PC-3 (cell line): ENCODE data around the gene DUOX1. TPM values are rescaled to one million over a fixed set of nuclear protein-coding genes. Genes with fewer than 3 reads are reported as not detected.

ENCODE experiments used
- ATAC-seq: fragments of 200-7000 bp; cut with Tn5 transposase; 2 replicates; pipeline ENCODE4 v1.9.1; 2020; ENCODE audit warnings: mild to moderate bottlenecking, moderate library complexity
- BruUV-seq: library from RNA; stranded (reverse); fragments of 400-500 nt; replicated peaks from 2 replicates; lab custom pipeline; 2021; lab: Mats Ljungman, UMichigan
- CTCF ChIA-PET: fragments of 300-600 bp; sonication (Branson Sonifier 250); formaldehyde crosslinking; loops from one replicate; lab custom pipeline; 2022; ENCODE audit warnings: antibody characterized with exemption; lab: Charles Lee
- POLR2A ChIA-PET: fragments of 300-600 bp; sonication (Branson Sonifier 250); formaldehyde crosslinking; loops from one replicate; lab custom pipeline; 2022; ENCODE audit warnings: antibody characterized with exemption; ENCODE audit not compliant: unreplicated experiment; lab: Charles Lee
- DNase-seq: peaks from one replicate; pipeline ENCODE4 v3.0.0-alpha.2; 2015
- H2AFZ ChIP-seq: fragments of 300-600 bp; sonication (generic); 2 replicates; pipeline ENCODE4 v1.6.0; 2016; ENCODE audit warnings: antibody characterized with exemption, low read length
- H3F3A ChIP-seq: fragments of 300-600 bp; sonication (generic); one replicate; pipeline ENCODE4 v1.6.0; 2017; ENCODE audit warnings: antibody characterized with exemption, low read length, control low read depth, mild to moderate bottlenecking; ENCODE audit not compliant: unreplicated experiment
- H3K27ac ChIP-seq: fragments of 300-600 bp; sonication (generic); 2 replicates; pipeline ENCODE4 v1.5.1; 2016; ENCODE audit warnings: mild to moderate bottlenecking, low read length
- H3K27me3 ChIP-seq: fragments of 300-600 bp; sonication (generic); 2 replicates; pipeline ENCODE4 v1.6.1; 2016; ENCODE audit warnings: low read length, mixed read lengths
- H3K36me3 ChIP-seq: fragments of 300-600 bp; sonication (generic); 2 replicates; pipeline ENCODE4 v1.6.1; 2016; ENCODE audit warnings: low read depth, mixed run types, low read length, mixed read lengths
- H3K4me1 ChIP-seq: fragments of 300-600 bp; sonication (generic); 2 replicates; pipeline ENCODE4 v1.5.1; 2016; ENCODE audit warnings: low read length; ENCODE audit not compliant: insufficient read depth
- H3K4me2 ChIP-seq: fragments of 300-600 bp; sonication (generic); 2 replicates; pipeline ENCODE4 v1.6.0; 2016; ENCODE audit warnings: low read length
- H3K4me3 ChIP-seq: fragments of 300-600 bp; sonication (generic); 2 replicates; pipeline ENCODE4 v1.5.1; 2016; ENCODE audit warnings: mild to moderate bottlenecking, low read length, mixed read lengths
- H3K79me2 ChIP-seq: fragments of 300-600 bp; sonication (generic); 2 replicates; pipeline ENCODE4 v1.6.1; 2017; ENCODE audit warnings: low read length, mixed read lengths
- H3K9ac ChIP-seq: fragments of 300-600 bp; sonication (generic); 2 replicates; pipeline ENCODE4 v1.6.0; 2016; ENCODE audit warnings: mild to moderate bottlenecking, low read length
- H3K9me2 ChIP-seq: fragments of 300-600 bp; sonication (generic); replicated peaks from 2 replicates; pipeline ENCODE4 v1.6.1; 2016; ENCODE audit warnings: mixed run types, low read length, mixed read lengths
- H3K9me3 ChIP-seq: fragments of 300-600 bp; sonication (generic); 2 replicates; pipeline ENCODE4 v1.6.1; 2016; ENCODE audit warnings: low read length, mixed read lengths
- H4K20me1 ChIP-seq: fragments of 300-600 bp; sonication (generic); 2 replicates; pipeline ENCODE4 v1.6.1; 2016; ENCODE audit warnings: low read length, mixed read lengths
- EZH2 ChIP-seq: fragments of 300-600 bp; sonication (generic); IDR thresholded peaks from one replicate; pipeline ENCODE4 v1.6.1; 2017; ENCODE audit warnings: antibody characterized with exemption, mild to moderate bottlenecking, low read length; ENCODE audit not compliant: unreplicated experiment
- EZH2phosphoT487 ChIP-seq: fragments of 300-600 bp; sonication (generic); IDR thresholded peaks from 2 replicates; pipeline ENCODE4 v1.6.1; 2018; ENCODE audit warnings: mild to moderate bottlenecking, antibody characterized with exemption, low read length, borderline replicate concordance
- intact Hi-C: fragments of 100-400 bp; cut with micrococcal nuclease; formaldehyde crosslinking; loops from 2 replicates; pipeline ENCODE4 v1.9.0; 2023
- total RNA-seq: library from RNA; depleted of rRNA; stranded (reverse); fragments of >200 nt; gene quantifications from 2 replicates; pipeline ENCODE4 v1.2.3, GENCODE V29; 2014
- TF ChIP-seq, protein P1 (sequence below): fragments of 300-600 bp; sonication (generic); conservative IDR thresholded peaks from 2 replicates; pipeline ENCODE4 v1.5.1; 2017; ENCODE audit warnings: antibody characterized with exemption, low read depth, mild to moderate bottlenecking, low read length

DUOX1 gene
- total RNA-seq, 1 experiment from 2014 or later: not detected

DNA sequence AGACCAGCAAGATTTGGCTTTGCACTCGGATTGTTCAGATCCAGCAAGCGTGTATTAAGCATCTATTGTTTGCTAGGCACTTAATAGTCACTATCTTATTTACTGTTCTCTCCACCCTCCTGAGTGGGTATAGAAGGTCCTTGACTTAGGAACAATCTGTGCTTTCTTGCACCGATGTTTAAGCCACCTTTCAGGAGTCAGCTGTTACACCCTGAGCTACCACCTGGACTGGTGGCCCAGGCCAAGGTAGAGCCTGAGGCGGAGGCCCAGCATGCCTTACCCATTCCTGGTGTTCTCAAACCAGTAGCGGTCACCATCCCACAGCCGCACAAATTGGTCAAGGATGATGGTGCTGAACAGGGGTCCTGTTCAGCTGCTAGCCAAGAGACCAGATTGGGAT lies 10.0 kb downstream of the DUOX1 start:
- H3K4me2 ChIP-seq: no peak overlapping the region
- no peaks in the 10 kb centered on the region for H3K27me3 ChIP-seq
- no peaks in the 10 kb centered on the region for H3K9me2 ChIP-seq
- ChIA-PET CTCF (interaction anchor here (1.4 kb wide), 1 partner anchor 13 kb away, joined by 3 read pairs; no protein-coding TSS in a partner anchor), POLR2A (no interaction called here)
- H4K20me1 ChIP-seq: no peaks in the 10 kb centered on the region
- no peaks in the 10 kb centered on the region for H3K79me2 ChIP-seq
- DNase-seq (no peak), ATAC-seq (no peak)
- no peaks in the 10 kb centered on the region for H3K9me3 ChIP-seq
- H3K4me1 ChIP-seq: no peaks in the 10 kb centered on the region
- no TSS peak for BruUV-seq
- H3K4me3 ChIP-seq: no peak overlapping the region
- H3K9ac ChIP-seq: no peak overlapping the region
- H3K27ac ChIP-seq: no peak overlapping the region
- H3F3A ChIP-seq: no peaks in the 10 kb centered on the region
- intact Hi-C loops: no loop called here
- no peak for TF ChIP-seq EZH2
- TF ChIP-seq, protein P1, sequence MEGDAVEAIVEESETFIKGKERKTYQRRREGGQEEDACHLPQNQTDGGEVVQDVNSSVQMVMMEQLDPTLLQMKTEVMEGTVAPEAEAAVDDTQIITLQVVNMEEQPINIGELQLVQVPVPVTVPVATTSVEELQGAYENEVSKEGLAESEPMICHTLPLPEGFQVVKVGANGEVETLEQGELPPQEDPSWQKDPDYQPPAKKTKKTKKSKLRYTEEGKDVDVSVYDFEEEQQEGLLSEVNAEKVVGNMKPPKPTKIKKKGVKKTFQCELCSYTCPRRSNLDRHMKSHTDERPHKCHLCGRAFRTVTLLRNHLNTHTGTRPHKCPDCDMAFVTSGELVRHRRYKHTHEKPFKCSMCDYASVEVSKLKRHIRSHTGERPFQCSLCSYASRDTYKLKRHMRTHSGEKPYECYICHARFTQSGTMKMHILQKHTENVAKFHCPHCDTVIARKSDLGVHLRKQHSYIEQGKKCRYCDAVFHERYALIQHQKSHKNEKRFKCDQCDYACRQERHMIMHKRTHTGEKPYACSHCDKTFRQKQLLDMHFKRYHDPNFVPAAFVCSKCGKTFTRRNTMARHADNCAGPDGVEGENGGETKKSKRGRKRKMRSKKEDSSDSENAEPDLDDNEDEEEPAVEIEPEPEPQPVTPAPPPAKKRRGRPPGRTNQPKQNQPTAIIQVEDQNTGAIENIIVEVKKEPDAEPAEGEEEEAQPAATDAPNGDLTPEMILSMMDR: no peak
- TF ChIP-seq EZH2phosphoT487: no peak
- H2AFZ ChIP-seq: no peak overlapping the region
- H3K36me3 ChIP-seq: no peaks in the 10 kb centered on the region

DNA sequence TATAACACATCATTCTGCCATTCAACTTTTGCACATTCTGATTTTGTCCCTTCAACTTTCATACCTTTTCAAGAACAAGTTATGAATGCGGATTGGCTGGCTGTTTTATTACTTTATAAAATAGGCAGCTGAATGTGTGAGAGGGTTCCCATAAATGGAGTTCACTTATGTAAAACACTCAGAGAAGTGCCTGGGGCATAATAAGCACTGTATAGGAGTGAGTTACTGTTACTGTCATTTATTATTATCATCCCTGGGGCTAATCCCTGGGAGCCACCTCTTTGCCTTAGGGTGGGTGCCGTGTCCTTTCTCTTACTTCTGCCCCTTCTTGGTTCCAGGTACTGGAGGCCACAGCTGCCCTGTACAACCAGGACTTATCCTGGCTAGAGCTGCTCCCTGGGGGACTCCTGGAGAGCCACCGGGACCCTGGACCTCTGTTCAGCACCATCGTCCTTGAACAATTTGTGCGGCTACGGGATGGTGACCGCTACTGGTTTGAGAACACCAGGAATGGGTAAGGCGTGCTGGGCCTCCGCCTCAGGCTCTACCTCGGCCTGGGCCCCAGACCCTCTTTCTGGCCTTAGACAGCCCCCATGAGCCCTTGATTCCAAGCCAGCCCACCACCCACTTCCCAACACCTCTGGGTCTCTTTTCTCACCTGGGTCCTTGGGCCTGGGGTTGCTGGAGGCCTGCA lies 10.9 kb downstream of the DUOX1 start:
- Histone ChIP-seq H3K79me2 (no peaks in the 10 kb centered on the region), H3K9me2 (no peaks in the 10 kb centered on the region), H3K4me1 (no peaks in the 10 kb centered on the region), H3K9ac (no peak overlapping the region), H3F3A (no peaks in the 10 kb centered on the region), H4K20me1 (no peaks in the 10 kb centered on the region), H2AFZ (no peak overlapping the region), H3K27me3 (no peaks in the 10 kb centered on the region), H3K36me3 (no peaks in the 10 kb centered on the region), H3K9me3 (no peaks in the 10 kb centered on the region), H3K27ac (no peak overlapping the region), H3K4me2 (no peak overlapping the region), H3K4me3 (no peak overlapping the region)
- BruUV-seq: no TSS peak
- no peak for TF ChIP-seq EZH2phosphoT487
- no peak for ATAC-seq
- intact Hi-C loops: no loop called here
- ChIA-PET POLR2A (no interaction called here), CTCF (interaction anchor here (1.4 kb wide), 1 partner anchor 14 kb away, joined by 3 read pairs; no protein-coding TSS in a partner anchor)
- DNase-seq: no peak

DNA sequence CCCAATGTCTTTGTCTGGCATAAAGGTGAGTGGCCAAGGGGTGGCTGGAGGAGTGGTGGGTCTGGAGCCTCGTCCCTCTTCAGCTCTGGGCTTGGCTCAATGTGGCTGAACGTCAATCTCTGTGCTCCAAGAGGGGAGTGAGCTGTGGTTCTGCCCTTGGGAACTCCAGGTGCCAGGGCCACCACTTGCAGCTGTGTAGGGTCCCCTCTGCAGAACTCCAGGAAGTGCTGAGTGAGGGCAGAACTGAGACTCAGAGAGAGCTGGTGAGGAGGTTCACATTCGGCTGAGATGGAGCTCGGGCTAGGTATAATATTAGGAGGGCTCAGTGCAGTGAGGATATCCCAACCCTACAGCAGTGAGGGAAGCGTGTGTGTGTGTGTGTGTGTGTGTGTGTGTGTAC lies 11.6 kb downstream of the DUOX1 start:
- intact Hi-C loops: no loop called here
- CTCF ChIA-PET: interaction anchor here (1.5 kb wide), 1 partner anchor 23 kb away, joined by 5 read pairs; no protein-coding TSS in a partner anchor
- no peak for ATAC-seq

More for the DNA sequence above, 11.6 kb downstream of the DUOX1 start:
- TF ChIP-seq, protein P1: no peak
- no peak for TF ChIP-seq EZH2phosphoT487
- no peak for TF ChIP-seq EZH2
- BruUV-seq: no TSS peak
- Histone ChIP-seq H3K9me2 (no peaks in the 10 kb centered on the region), H3K9me3 (no peaks in the 10 kb centered on the region), H3K27me3 (no peaks in the 10 kb centered on the region), H3K79me2 (no peaks in the 10 kb centered on the region), H3K4me3 (no peak overlapping the region), H3K4me2 (no peak overlapping the region), H2AFZ (no peak overlapping the region), H3K27ac (no peak overlapping the region), H3K36me3 (no peaks in the 10 kb centered on the region), H3F3A (no peaks in the 10 kb centered on the region), H3K9ac (no peak overlapping the region), H3K4me1 (no peaks in the 10 kb centered on the region), H4K20me1 (no peaks in the 10 kb centered on the region)
- no peak for DNase-seq
- POLR2A ChIA-PET: no interaction called here
